Measurements from ENCODE around the gene ATP1A3. TPM values are rescaled to one million over a fixed set of nuclear protein-coding genes. Genes with fewer than 3 reads are reported as not detected.

The ATP1A3 gene
- total and polyA plus RNA-seq, 2 experiments from 2014 or later = 6.1 to 8.1 TPM

DNA sequence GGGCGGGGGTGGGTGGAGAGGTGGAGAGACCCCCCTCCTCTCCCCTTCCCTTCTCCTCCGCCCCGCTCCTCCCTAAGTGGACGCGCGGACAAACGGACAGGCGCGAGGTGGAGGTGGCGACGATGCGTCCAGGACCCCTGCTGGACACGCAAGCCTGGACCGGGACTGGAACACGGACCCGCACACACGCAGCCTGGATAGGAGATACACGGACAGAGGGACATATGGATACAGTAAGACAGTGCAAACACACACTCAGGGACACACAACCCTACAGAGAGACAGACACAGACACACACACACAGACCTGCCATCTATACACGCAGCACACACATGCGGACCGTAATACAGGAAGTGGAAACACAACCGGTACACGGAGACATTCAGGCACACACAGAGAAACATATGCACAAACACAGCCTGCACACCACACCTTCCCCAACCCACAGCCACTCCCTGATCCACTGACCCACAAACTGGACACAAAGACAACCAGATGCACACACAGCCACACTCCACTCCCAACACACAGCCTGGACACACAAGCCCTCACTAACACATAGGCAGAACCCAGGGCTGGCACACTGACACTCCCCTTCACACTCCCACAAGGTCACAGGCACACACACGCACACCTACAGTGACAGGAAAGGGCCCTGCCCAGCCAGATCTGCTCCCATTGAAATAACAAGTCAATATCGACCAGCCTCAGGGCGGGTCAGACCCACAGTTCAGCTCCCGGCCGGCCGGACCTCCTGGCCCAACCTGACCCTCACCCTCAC lies 65.1 kb downstream of the ATP1A3 start:
- no peak for DNase-seq (ENCODE audit: low read depth in 1 of 2, low spot score in 1 of 2)
- H3K9me3 ChIP-seq (ENCODE audit: low read depth) = no peaks in the 10 kb centered on the region
- no peaks in the 10 kb centered on the region for H3K36me3 ChIP-seq
- no peak overlapping the region for H3K27ac ChIP-seq
- H3K4me1 ChIP-seq (ENCODE audit: low read depth) = no peaks in the 10 kb centered on the region
- peaks cover 100% of the 10 kb centered on the region for H3K27me3 ChIP-seq
- TF ChIP-seq CTCF (IDR thresholded peaks at IDR 0.05; ENCODE audit: low read depth, low read length) = no peak
- peak overlapping the region; percentile 42 for H3K4me3 ChIP-seq

DNA sequence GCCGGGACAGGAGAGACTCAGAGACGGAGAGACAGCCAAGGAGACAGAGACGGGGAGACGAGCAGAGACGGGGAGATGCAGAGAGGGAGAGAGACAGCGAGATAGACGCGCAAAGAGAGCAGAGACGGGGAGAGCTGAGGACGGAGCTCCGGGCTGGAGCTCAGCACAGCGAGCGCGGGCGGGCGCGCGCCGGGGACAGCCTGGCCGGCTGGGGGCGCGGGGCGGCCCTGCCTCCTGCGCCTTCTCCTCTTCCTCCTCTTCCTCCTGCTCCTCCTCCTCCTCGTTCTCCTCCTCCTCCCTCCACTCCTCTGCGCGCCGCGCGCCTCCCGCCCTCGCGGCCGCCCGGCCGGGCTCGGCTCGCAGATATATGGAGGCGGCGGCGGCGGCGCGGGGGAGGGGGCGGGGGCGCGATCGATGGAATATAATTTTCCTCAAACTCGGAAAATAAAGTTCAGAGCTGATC lies 65.8 kb downstream of the ATP1A3 start, which contains the start of gene ERFL:
TSS of gene ERFL (minus strand) at position 229 of the 463 bp plus-strand sequence. CDS start 15,530 bp downstream, outside the sequence.
- Histone ChIP-seq H3K36me3 (no peaks in the 10 kb centered on the region), H3K9me3 (ENCODE audit: low read depth) (no peaks in the 10 kb centered on the region), H3K4me1 (ENCODE audit: low read depth) (no peaks in the 10 kb centered on the region), H3K27me3 (peaks cover 98% of the 10 kb centered on the region), H3K4me3 (peak within 1 kb of the TSS; percentile 42), H3K27ac (no peak within 1 kb of the TSS)
- no peak for DNase-seq (ENCODE audit: low read depth in 1 of 2, low spot score in 1 of 2)
- no peak for TF ChIP-seq CTCF (IDR thresholded peaks at IDR 0.05; ENCODE audit: low read depth, low read length)

DNA sequence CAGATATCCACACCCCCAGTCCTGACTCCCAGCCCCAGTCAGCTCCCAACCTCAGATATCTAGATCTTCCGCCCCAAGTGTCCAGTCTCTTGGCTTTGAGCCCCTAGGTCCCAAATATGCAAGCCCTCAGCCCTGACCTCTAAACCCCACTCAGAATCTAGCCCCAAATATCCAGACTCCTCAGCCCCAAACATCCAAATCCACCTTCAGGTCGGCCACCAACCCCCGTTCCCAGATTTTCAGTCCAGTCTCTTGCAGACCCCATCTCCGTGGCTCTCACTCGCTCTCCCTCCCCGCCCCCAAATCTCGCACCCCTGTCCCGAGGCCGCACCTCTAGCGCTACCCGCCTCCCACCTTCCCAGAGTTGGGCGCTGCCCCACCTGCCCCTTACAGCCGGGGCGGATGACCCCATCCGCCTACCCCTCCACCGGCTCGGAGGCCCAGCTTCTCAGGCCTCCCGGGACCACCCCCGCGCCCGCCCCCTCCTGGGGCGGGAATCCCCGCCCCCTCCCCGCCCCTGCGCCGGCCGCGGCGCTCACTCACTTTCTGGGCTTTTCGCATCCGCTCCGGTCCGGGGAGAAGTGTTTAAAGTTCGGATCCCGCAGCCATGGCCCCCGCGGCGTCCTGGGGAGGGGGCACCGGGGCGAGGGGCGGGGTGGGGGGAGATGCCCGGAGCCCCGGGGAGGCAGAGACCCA lies 66.4 kb downstream of the ATP1A3 start:
- Histone ChIP-seq H3K4me3 (peak overlapping the region; percentile 42), H3K9me3 (ENCODE audit: low read depth) (no peaks in the 10 kb centered on the region), H3K27me3 (peaks cover 98% of the 10 kb centered on the region), H3K36me3 (no peaks in the 10 kb centered on the region), H3K4me1 (ENCODE audit: low read depth) (no peaks in the 10 kb centered on the region), H3K27ac (no peak overlapping the region)
- TF ChIP-seq CTCF (IDR thresholded peaks at IDR 0.05; ENCODE audit: low read depth, low read length) = no peak
- no peak for DNase-seq (ENCODE audit: low read depth in 1 of 2, low spot score in 1 of 2)

GRCh38 chr19:41926763-41927496 lies 67.1 kb downstream of the ATP1A3 start:
- TF ChIP-seq CTCF (IDR thresholded peaks at IDR 0.05; ENCODE audit: low read depth, low read length) = no peak
- no peak for DNase-seq (ENCODE audit: low read depth in 1 of 2, low spot score in 1 of 2)
- Histone ChIP-seq H3K9me3 (ENCODE audit: low read depth) (no peaks in the 10 kb centered on the region), H3K4me3 (no peak overlapping the region), H3K27me3 (peaks cover 98% of the 10 kb centered on the region), H3K36me3 (no peaks in the 10 kb centered on the region), H3K4me1 (ENCODE audit: low read depth) (no peaks in the 10 kb centered on the region), H3K27ac (no peak overlapping the region)

DNA sequence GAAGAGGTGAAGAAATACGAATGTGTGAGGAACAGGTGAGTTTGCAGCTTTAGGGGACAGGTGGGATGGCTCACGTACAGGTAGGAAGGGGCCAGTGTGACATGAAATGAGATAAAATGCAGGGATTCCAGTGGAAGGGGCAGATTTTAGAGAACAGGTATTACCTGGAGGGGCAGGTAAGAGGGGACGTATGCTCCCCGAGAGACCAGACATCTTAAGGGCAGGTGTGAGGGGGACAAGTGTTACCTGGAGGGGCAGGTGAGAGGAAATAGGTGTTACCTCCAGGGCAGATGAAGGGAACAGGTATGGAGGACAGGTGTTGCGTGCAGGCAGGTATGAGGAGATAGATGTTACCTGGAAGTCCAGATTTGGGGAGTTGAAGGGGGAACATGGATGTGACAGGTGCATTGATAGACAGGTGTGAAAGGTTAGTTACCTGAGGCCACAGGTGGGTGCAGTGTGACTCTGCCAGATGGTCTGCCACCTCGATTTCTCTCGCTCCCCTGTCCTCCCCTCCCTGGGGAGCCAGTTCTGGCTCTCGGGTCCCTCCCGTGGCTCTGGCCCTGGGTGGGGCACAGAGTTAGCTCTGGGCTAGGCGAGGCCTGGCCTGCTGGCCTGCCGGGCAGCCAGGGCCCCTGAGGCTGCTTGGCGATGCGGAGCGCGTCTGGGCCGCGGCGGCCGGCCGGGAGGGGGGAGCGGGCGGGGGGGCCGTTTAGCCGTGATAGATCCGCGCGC lies 67.8 kb downstream of the ATP1A3 start:
- no peak overlapping the region for H3K27ac ChIP-seq
- H3K4me1 ChIP-seq (ENCODE audit: low read depth) = no peaks in the 10 kb centered on the region
- H3K27me3 ChIP-seq = peaks cover 98% of the 10 kb centered on the region
- no peak overlapping the region for H3K4me3 ChIP-seq
- H3K9me3 ChIP-seq (ENCODE audit: low read depth) = no peaks in the 10 kb centered on the region
- H3K36me3 ChIP-seq = no peaks in the 10 kb centered on the region
- TF ChIP-seq CTCF (IDR thresholded peaks at IDR 0.05; ENCODE audit: low read depth, low read length) = no peak
- no peak for DNase-seq (ENCODE audit: low read depth in 1 of 2, low spot score in 1 of 2)

Measured in cardiac muscle cell (in vitro differentiated cells and primary cell).